Activated T-cell treated with anti-CD3 and anti-CD28 coated beads for 1 hour (primary cell): ENCODE data around the gene TMSB15C.
A peak's percentile ranks its signal among the peaks of the same experiment; 100 is the strongest.
"Not testable (repeated sequence)": the region's sequence is repeated elsewhere in the genome, so short reads cannot be mapped to it uniquely, and the experiment has no call there.

Source experiments
- DNase-seq: peaks from one replicate; pipeline ENCODE4 v3.0.0-alpha.2; 2020; ENCODE audit warnings: low read depth

The TMSB15C gene

DNA sequence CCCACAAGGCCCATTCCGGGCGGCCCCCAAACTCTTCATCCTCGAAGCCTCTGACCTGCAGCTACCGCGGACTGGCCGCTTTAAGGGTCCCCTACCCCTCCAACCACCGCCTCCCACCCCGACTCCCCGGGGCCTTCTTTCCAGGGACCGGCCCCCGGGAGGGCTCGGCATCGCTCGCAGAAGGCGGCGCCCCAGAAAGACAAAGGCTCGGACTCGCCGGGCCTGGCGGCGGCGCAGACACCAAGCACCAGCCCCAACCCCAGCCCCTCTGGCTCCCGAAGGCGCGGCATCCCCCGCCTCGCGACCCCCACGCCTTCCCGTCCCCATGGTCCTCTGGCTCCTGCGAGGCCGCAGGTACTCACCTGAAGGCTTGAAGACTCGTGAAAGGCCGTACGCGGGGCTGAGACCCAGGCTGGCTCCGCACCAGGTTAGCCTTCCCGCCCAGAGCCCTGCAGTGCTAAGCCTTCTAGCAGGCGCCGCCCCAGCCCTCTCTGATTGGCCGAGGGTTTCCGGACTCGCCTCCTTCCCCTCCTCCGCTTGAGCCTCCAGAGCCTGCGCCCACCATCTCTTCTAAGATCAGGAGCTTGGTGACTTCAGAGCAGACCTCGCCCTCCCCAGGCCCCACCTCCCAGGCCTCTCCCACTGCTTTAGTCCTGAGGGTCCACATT is at the start of gene TMSB15C:
TMSB15C (minus strand) TSS at position 459 of the 668 bp plus-strand sequence.
- DNase-seq = not testable (repeated sequence)

- no peak for DNase-seq
Measured at GRCh38 chrX:104122829-104123228, 46.8 kb upstream of the TMSB15C start.

DNA sequence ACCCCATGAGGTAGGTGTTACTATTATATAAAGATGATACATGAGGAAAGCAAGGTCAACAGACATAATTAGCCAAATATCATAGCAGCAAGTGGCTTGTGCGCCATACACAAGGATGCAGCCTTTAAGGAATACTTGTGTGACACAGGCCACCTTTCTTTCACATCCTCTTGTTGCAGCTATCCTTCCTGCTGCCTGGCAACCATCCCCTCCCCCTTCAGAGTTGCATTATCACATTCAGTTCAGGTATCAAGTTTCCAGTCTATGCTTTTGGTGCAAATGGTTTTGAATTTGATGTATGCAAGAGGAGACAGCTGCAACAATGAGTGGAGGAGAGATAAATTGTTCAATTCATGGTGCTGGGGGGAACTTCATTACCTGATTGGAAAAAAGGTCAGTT is 42.7 kb upstream of the TMSB15C start:
- no peak for DNase-seq

DNA sequence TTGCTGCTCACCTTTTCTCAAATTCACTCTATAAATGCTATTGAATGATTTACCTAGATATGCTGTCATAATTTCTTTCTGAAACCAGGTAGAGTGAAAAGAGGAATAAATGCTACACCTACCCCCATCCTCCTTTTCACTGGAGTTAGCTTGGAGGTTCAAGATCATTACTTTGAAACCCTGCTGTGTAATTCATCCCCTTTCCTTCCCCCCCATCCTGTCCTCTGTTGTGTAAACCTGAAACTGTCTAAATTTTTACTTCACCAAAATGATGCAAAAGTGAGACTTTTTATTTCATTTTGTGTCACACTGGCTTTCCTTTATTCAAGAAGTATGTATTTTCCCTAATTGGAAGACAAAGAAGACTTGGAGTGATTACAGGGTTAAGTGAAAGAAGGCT is 41.7 kb upstream of the TMSB15C start:
- DNase-seq = no peak

GRCh38 chrX:104113222-104113965 is 37.4 kb upstream of the TMSB15C start:
- peak; percentile 33 for DNase-seq

GRCh38 chrX:104112326-104112951 is 36.4 kb upstream of the TMSB15C start, which contains the start of gene ZCCHC18:
ZCCHC18 (plus strand) TSS chrX:104112523; CDS start chrX:104114112, 1,589 bp downstream.
- DNase-seq = no peak

DNA sequence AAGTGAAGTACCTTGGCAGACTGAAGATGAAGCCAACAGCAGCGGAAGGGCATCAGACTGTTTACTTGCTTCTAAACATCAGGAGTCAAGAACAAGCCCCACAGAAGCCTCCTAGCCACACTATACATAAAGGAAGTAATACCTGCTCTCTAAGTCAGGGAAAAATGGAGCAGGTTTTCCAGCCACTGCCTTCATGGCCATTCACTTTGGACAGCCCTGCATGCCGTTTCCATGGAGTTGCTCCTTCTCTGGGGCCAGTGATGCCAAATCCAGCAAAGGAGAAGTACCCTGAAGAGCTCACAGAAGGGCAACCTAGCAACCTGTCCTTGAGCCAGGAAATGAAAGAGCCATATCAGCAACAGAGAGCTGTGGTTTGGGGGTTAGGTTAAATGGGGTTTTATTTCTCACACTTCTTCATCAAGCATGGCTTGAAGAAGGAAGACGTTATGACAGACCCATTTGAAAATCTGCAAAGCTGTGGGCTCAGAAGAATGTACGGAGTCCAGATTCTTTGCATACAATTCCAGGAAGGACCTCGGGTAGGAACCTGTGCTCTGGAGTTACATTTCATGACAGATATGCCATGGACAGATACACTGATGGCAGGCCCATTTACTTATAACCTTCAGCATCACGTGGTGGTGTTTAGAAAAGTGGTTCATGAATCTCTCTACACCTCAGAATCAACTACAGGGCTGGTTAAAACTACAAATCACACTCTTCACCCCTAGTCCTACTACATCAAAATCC is 34.6 kb upstream of the TMSB15C start:
- not testable (repeated sequence) for DNase-seq

GRCh38 chrX:104108955-104109354 is 32.9 kb upstream of the TMSB15C start:
- no peak for DNase-seq

GRCh38 chrX:104105330-104106262 is 29.6 kb upstream of the TMSB15C start:
- no peak for DNase-seq

- no peak for DNase-seq
Measured at GRCh38 chrX:104104676-104105075, 28.6 kb upstream of the TMSB15C start.

- DNase-seq = no peak
Measured at GRCh38 chrX:104098919-104099318, 22.9 kb upstream of the TMSB15C start.

GRCh38 chrX:104098151-104098808 is 22.2 kb upstream of the TMSB15C start:
- peak; percentile 28 for DNase-seq

- no peak for DNase-seq
Measured at GRCh38 chrX:104085919-104086318, 9.9 kb upstream of the TMSB15C start.

- no peak for DNase-seq
Measured at GRCh38 chrX:104085477-104085876, 9.4 kb upstream of the TMSB15C start.

- DNase-seq = no peak
Measured at GRCh38 chrX:104084534-104085277, 8.7 kb upstream of the TMSB15C start.

DNA sequence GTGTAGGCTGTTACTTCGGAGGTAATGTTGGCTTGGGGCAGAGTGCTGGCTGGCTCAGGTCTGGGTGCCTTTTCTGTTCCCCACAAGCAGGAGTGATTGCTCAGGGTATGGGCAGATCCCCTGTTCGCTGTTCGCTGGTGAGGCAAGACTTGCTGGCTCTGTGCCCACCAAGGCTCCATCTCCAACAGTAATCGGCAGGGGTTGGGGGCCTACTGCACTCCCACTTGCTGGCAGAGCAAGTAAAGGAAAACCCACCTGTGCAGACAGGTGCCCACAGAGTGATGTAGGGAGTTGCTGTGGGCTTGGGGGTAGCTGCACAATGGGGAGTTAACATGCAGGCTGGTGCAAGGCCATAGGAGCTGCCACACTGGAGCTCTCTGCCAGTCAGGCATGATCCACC is 8.0 kb upstream of the TMSB15C start:
- no peak for DNase-seq

DNA sequence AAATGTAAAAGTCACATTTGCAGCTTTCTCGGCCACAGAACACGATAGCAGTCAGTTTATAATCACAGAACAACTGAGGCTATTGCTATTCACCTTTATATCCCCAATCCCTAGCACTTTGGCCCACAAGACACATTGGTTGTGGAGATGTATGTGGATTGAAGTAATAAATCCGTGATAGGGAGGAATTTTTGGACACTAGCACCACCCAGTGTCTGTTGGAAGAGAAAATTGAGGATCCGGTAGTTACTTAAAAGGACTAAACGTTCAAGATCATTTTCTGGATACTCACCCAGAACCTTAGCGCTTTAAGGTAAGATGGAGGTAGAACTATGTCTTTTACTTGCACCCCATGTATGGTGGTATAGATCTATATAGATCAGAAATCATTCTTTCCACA is 1.8 kb upstream of the TMSB15C start:
- not testable (repeated sequence) for DNase-seq

DNA sequence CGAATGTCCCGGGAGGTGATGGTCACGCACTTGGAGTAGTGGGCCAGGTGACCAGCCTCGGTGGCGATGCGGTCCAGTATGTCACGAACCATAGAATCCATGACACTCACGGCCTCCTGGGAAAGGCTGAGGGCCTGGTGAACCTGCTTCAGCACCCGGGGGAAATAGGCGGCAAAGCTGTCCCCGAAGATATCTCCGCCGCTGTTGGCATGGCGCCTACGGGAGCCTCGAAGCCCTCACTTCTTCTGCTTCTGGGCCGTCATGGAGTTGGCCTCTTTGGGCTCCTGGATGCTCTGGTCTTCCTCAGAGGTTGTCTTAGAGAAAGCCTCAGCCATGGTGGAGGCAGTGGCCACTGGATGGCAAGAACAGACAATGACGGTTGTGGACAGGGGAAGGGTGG is 13.4 kb downstream of the TMSB15C start:
- DNase-seq = not testable (repeated sequence)

DNA sequence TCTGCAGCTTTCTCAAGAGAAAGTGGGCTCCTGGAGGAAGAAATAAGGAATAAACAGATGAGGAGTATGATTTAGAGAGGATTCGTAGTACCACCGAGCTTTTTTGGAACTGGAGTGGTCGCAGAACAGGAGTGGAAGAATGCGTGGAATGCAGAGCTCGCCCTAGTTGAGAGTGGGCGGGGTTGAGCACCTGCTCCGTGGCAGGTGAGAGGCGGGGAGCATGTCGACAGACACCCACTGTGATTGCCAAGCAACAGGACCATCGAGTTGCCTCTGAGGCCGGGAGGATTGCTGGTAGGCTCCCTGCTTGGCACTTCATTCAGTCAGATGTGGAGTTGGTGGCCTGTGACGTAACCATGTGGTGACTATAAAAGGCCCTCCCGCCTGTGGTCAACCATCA is 21.1 kb downstream of the TMSB15C start:
- DNase-seq = not testable (repeated sequence)

DNA sequence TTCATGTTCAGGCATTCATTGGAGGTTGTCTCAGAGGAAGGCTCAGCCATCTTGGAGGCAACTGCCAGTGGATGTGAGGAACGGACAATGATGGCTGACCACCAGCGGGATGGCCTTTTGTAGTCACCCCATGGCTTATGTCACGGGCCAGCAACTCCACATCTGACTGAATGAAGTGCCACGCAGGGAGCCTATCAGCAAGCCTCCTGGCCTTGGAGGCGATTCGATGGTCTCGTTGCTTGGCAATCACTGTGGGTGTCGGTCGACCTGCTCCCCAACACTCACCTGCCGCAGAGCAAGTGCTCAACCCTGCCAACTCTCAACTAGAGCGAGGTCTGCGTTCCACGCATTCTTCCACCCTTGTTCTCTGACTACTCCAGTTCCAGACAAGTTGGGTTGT is 28.9 kb downstream of the TMSB15C start:
- no peak for DNase-seq
